Left renal pelvis (tissue), 4 donors: ENCODE data around the gene OR2V2. TPM values are rescaled to one million over a fixed set of nuclear protein-coding genes. Genes with fewer than 3 reads are reported as not detected.
A peak's percentile ranks its signal among the peaks of the same experiment; 100 is the strongest.
"Not testable (repeated sequence)": the region's sequence is repeated elsewhere in the genome, so short reads cannot be mapped to it uniquely, and the experiment has no call there.

Experiments
- DNase-seq, 4 donors: peaks; one replicate each; pipeline ENCODE4 v3.0.0-alpha.2; 2013; ENCODE audit warnings: low read depth in 4 of 4, low spot score in 3 of 4
- polyA plus RNA-seq, 4 donors: library from polyadenylated mRNA; unstranded; fragments of 120-200 nt; gene quantifications; one replicate each; pipeline ENCODE4 v1.2.1, GENCODE V29; 2013; ENCODE audit not compliant: insufficient read length in 4 of 4

OR2V2 gene
- polyA plus RNA-seq, 4 donors: 0.05 to 0.06 TPM; not detected in 2

DNA sequence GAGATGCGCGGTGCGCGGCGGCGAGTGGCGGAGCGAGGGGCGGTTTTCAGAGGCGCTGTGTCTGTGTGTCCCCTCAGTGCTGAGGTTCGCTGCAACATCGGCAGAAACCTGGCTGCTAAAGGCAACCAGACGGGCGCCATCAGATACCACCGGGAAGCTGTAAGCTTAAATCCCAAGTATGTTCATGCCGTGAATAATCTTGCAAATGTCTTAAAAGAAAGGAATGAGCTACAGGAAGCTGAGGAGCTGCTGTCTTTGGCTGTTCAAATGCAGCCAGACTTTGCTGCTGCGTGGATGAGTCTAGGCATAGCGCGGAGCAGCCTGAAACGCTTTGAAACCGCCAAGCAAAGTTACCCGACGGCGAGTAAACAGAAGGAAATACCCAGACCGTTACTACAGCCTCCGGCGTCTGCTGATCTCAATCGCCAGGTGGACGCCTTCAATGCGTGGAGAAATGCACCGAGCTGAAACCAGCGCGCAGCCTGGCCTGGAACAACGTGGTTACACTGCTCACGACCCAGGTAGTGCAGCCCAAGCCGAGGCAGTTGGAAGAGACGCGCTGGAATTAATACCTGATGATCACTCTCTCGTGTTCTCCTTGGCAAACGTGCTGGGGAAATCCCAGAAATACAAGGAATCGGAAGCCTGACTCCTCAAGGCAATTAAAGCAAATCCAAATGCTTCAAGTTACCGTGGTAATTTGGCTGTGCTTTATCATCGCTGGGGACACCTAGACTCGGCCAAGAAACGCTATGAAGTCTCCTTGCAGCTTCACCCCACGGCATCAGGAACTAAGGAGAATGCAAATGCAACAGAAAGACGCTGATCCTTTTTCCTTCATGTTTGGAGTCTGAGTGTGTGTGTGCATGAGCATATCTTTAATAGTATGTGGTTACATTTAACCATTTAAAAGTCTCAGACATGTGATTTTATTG is 32.3 kb upstream of the OR2V2 start:
- peak in 1 of 4 donors; percentile 41 for DNase-seq

DNA sequence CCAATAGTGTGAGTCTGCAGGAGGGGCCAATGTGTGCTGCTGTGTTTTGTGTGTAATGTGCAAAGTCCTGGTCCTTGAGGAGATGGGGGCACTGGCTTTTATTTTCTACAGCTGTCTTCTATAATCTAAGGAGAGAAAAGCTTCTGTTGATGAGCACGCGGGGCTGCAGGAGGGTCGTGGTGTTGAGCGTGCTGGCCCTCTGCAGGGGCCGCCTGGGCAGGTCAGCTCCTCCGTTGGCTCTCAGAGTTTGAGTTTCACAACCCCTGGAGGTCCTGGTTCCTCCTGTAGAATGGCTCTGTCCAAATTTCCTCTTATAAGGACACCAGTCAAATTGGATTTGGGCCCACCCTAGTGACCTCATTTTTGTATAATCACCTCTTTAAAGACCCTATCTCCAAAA is 29.0 kb upstream of the OR2V2 start:
- DNase-seq: no peak

DNA sequence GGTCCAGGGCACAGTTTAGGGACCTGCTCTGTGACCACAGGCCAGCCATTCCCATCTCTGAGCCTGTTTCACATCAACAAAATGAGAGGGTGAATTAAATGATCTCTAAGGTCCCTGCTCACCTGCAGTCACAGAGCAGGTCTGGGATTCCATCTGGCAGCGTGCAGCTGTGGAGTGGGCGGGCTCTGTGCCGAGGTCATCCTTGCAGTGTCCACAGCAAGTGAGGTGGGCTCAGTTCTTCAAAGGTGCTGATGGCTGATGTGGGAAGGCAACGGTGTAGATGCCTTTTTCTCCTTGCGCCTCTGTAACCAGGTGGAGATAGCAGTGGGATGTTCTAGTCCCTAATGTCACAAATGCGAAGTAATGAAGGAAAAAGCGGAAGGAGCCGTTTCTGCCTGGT is 28.3 kb upstream of the OR2V2 start:
- DNase-seq: no peak

DNA sequence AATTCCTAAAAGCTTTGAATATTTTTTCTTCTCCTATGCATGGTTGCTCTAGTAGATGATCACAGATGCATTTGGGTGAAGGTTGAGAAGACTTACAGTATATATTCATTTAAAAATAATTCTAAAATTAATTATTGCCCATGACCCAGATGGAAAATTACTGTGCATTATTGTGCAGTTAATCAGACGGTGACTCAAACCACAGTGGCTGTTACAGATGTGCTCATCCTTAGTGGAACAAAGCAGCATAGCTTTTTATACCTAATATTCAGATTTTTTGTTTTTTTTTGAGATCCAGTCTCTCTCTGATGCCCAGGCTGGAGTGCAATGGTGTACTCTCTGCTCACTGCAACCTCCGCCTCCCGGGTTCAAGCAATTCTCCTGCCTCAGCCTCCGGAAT is 27.1 kb upstream of the OR2V2 start:
- DNase-seq: no peak

DNA sequence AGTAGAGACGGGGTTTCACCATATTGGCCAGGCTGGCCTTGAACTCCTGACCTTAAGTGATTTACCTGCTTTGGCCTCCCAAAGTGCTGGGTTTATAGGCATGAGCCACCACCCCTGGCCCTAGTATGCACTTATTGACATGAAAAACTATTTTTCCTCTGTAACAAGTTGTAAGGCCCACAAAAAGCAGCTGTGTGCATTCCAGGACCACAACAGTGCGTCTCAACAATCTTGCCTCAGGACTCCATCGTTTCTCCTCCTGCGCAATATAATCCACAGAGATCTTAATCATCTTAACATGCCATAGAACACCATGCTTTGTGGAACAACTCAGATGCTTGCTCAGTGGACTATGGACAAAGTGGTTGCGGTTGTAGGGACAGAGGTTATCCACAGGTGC is 26.6 kb upstream of the OR2V2 start:
- DNase-seq: no peak

DNA sequence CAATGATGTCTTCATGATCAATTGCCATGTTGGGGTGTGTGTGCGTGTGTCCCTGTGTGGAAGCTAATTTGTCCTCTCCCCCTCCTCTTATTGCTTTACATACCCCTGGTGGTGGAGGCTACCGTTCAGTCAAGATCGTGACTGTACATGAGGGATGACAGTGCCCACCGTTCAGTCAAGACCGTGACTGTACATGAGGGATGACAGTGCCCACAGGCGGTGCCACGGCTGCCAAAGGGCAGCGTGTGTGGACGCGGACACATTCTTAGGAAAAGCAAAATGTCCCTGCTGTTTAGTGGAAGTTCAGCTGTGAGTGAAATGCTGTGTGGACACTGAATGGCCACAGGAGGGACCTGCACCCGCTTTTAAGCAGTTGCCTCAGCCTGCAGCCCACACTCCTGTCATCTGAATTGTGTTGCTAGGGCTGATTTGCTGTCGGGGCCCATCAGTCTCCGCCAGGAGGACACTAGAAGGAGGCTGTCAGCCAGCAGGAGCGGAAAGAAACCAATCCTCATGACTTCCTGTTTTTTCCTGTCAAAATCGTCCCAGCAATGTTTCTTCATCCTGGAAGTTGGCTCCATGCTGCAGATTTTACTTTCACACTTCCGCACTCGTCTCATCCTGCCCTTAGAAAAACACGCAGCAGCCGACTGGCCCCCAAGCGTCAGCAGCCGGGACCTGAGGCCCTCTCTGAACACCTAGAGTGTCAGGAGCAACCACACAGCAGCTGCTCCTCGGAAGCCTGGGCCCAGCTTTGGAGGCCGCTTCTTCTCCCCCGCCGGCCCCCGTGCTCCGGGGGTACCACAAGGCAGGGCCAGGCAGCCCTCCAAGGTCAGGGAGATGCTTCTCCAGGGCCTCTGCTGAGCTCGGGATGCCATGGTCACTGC is 25.5 kb upstream of the OR2V2 start:
- DNase-seq: no peak

DNA sequence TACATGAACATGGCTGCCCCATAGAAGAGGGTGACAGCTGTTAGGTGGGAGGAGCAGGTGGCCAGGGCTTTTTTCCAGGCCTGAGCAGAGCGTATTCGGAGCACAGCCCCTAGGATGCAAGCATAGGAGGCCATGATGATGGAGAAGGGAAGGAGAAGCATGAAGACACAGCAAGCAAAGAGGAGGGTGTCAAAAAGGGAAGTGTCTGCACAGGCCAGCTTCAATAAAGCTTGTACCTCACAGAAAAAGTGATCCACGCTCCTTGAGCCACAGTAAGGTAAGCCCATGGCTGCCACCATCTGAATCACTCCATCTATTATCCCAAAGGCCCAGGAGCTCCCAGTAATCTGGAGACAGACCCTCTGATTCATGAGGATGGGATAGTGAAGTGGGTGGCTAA is 22.9 kb upstream of the OR2V2 start:
- no peak for DNase-seq

DNA sequence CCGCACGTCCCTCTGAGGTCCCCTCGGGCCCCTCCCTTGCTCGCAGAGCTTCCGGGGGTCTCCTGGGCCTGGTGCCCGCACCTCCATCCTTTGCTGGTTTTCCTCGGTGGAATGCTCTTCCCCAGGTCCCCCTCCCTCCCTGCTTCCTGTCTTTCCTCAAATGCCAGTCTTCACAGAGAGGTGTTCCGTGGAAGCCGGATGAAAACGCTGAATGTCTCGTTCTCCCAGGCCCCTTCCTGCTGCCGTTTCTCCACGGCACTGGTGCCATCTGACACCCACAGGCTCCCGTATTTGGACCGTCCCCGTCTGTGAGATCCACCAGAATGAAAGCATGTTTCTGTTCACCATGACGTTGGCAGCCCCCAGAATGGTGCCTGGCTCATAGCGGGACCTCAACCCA is 20.5 kb upstream of the OR2V2 start:
- DNase-seq: no peak

DNA sequence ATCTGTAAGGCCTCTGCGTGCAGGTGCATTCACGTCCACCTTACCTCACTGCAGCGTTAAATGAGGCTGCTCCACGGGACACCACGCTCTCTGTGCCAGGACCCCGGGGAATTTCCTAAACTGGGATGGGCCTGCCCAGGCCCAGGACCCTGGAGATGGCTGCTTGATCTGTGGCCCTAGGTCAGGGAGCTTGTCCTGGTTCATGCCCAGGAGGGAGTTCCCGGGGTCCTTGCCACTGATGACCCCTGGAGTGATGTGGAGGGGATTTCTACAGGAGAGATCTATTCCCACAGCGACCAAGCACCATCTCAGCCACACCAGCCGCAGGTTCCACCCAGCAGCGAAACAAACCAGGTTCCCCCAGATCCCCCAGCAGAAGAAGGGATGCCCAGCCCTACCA is 19.9 kb upstream of the OR2V2 start:
- no peak for DNase-seq

DNA sequence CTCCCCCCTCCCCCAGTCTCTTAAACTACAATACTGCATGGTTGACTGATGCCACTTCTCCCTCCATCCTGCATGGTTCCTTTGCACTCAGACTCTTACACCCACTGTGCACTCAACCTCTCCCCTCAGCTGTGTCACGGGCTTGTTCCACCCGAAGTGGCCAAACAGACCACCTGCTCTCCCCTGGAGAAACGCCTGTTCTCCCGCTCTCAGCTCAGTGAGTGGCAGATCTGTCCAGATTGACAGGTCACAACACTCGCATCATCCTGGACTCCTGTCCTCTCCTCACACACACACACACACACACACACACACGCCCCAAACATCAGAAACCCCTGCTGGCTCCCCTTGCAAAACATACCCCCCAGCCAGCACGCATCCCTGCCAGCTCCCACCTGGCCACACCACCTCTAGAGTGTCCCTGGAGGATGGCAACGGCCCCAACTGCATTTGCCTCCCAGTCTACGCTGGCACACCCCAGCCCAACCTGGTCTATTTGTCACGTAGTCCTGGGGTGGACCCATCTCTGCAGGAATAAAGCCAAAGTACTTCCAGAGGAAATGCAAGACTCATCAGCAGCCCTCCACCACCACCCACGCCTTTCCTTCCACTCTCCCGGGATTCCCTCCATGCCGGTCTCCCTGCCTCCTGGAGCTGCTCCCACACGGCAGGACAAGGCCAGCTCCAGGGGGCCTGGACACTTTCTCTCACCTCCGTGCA is 19.3 kb upstream of the OR2V2 start:
- no peak for DNase-seq

DNA sequence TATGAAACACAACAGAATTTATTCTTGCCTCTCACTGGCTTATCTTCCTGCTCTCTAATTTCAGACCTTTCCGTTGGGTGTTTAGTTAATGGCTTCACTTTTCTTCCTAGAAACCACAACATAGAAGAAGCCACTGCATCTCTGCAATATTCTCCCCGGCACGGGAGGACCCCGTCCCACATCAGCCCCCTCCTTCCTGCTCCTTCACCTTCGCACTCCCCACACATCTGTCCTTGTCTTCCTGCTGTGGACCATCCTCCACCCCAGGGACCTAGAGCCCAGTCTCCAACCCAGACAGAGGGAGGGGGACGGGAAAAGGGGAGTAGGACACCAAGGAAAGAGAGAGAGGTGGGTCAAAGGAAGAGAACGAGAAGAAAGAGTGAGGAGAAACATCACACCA is 17.8 kb upstream of the OR2V2 start:
- DNase-seq: no peak

DNA sequence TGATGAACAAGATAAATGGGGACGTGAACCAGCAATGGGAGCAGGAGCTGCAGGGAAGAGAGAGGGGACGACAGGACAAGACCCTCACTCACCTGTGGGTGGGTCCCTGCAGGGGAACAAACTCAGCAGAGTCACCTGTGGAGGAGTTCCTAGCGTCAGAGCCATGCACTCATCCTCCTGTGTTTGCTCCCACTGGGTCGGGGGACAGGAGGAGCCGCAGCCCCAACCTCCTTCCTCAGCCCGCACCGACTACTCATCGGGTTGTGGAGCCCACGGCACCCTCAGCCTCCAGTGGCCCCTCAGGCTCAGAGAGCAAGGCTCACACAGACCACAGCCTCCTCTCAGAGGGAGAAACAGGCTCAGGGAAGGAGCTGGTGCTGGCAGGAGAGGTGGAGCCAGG is 17.3 kb upstream of the OR2V2 start:
- DNase-seq: not testable (repeated sequence)

DNA sequence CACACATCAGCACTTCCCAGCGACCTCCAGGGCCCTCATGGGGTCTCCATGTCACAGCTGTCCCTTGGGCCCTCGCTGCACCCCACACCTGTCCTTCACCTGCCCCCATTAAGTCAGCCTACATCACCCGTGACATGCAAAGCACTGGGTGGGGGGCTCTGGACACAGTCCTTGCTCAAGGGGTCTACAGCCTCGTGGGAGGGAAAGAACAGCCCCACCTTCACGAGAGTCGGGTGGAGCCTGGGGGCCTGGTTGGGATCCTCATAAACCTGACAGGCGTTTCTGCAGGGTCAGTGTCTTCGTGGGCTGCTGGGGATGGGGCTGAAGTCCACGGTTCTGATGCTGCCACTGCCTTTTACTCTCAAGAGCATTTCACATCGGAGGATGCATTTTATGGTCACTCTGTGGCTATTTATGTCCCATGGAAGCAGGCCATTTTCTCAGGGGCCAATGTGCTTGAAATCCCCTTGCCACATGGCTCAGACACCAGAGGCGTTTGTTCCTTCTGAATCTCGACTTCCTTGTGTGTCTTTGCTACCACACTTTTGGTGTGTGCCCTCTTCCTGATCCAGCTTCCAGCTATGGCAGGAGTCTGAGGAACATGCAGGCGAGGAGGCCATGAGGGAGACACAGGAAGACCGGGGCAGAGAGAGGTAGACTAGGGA is 16.4 kb upstream of the OR2V2 start, which contains the start of gene OR2V1:
OR2V1 (minus strand) TSS at position 338 of the 665 bp plus-strand sequence. CDS start 5,865 bp downstream, outside the sequence.
- no peak for DNase-seq

DNA sequence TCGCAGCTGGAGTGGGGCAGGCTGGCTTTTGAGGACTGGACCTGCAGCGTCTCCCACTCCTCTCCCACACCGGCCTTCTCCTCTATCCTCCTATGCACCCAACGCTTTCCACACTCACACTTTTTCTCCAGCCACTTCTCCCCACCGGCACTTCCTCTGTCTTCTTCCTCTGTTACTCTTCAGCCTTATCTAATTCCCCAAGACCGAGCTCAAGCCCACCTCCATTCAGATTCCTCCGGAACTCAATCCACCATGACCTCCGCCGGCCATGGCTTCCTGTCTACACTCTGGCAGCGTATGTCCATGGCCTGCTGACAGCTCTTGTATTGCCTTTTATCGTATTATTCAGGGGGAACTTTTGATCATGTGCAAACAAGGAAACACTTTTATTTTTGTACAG is 15.9 kb upstream of the OR2V2 start:
- DNase-seq: no peak

DNA sequence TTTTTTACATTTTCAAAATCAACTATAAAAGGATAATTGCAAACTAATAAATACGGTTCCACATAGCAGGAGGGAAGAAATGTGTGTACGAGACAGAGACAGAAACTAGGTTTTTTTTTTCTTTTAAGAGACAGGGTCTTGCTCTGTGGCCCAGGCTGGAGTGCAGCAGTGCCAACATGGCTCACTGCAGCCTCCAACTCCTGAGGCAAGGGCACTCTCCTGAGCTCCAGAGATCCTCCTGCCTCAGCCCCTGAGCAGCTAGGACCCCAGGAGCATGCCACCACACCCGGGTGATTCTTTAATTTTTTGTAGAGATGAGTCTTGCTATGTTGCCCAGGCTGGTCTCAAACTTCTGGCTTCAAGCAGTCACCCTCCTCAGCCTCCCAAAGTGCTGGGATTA is 14.3 kb upstream of the OR2V2 start:
- DNase-seq: no peak

DNA sequence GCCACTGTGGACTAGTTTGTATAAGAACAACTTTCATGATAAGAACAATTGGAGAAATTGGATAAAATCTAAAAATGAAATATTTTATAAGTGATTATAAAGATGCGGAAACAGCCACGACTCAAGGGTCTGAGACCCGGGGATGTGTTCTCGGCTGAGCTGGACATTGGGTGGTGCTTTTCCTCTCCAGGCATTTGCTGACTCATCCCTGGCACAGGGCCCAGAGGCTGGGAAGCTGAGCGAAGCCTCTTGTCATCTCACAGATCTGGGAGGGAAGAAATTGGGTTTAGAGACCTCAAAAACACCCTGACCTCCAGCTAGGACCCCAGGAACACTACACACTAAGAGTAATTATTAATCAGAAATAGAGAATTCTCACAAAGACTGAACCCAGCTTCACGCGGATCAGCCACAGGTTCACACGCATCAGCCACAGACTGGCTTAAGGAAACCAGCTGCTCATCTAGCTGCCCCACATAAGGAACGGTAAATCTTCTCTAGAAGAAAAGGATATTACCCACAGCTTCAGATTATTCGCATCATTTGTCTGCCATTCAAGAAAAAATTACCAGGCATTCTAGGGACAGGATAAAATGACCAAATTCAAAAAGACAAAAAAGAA is 13.7 kb upstream of the OR2V2 start:
- DNase-seq: no peak

DNA sequence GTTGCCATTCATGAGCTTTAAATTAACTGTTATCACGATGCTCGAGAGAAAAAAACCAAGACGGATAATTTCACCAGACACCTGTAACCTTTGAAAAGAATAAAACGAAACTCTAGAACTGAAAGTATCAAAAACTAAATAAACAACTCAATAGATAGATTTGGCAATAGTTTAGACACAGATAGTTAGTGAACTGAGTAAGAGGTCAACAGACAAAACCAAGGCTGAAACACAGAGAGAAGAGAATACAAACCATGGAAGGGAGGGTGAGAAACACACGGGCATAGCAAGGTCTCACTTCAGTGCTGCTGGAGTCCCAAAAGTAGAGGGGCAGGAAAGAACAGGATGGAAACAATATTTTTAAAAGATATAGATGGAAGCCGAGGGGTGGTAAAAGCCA is 13.1 kb upstream of the OR2V2 start:
- no peak for DNase-seq

DNA sequence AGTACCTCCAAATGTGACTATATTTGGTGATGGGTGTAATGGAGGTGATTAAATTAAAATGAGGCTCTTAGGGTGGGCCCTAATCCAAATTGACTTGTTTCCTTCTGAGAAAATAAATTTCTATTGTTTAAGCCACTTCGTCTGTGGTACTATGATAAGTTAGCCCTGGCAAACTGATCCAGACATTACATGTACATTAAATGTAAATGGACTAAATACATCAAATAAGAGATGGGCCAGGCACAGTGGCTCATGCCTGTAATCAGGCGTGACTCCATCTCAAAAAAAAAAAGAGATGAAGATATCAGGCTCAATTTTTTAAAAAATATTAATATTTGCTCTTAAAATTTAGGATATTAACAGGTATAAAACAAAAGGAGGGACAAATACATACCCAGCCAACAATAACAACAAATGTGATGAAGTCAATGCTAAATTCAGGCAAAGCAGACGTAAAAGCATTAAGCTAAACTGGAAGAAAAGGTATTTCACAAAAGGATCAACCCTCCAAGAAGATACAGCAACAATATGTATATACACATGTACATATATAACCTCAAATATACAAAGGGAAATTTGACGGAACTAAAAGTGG is 10.9 kb upstream of the OR2V2 start:
- DNase-seq: no peak

DNA sequence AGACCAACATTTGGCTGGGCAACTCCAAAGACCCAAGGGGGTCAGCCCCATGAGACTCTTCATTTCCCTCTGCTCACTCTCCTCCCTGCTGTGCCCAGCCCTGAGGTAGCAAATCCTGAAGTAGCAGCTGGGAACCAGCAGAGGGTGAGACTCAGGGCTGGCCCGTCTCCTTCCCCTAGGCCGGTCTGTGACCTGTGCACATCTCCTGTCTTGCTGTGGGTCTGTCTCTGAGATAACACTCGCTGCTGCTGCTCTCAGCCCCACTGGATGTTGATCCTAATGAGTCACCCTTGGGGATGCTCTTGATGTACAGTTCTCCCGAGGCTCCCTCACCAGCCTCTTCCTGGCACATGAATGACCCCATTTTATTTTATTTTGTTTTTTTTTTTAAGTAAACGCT is 9.1 kb upstream of the OR2V2 start:
- DNase-seq: no peak

DNA sequence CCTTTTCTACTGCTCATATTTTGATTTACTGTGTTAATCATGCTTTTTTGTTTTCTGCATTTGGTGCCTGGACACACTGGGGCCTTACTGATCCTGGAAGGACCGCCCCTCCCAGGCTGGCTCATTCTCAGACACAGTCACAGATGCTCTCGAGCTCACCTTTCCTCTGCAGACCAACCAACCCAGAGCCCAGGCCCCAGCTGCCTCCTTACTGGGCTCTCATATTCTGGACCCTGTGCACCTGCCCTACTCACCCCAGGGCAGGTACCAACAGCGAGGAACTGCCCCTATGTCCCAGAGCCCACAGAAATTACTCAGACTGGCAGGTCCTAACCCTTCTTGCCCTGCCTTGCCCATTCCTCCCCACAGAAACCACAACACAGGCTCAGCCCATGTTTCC is 6.6 kb upstream of the OR2V2 start:
- DNase-seq: no peak
